Mesendoderm (in vitro differentiated cells): ENCODE results near the gene IL10.

Experiments
- DNase-seq: peaks from one replicate; pipeline ENCODE4 v3.0.0; 2013
- H2AK5ac ChIP-seq: 2 replicates; pipeline ENCODE4 v1.6.1; 2013; ENCODE audit warnings: low read length, inconsistent platforms
- H2BK120ac ChIP-seq: 2 replicates; pipeline ENCODE4 v1.6.1; 2013; ENCODE audit warnings: low read depth, mild to moderate bottlenecking, low read length, moderate library complexity, mixed read lengths
- H2BK15ac ChIP-seq: replicated peaks from 2 replicates; pipeline ENCODE4 v1.6.1; 2013; ENCODE audit warnings: low read depth, mild to moderate bottlenecking, moderate library complexity
- H2BK5ac ChIP-seq: 2 replicates; pipeline ENCODE4 v1.6.1; 2013; ENCODE audit warnings: low read length, inconsistent platforms
- H3K18ac ChIP-seq: 2 replicates; pipeline ENCODE4 v1.6.1; 2013; ENCODE audit warnings: mild to moderate bottlenecking, low read length, mixed read lengths
- H3K23ac ChIP-seq: one replicate; pipeline ENCODE4 v1.6.1; 2013; ENCODE audit warnings: low read length
- H3K27ac ChIP-seq: 2 replicates; pipeline ENCODE4 v1.5.1; 2013; ENCODE audit warnings: low read depth, mild to moderate bottlenecking, inconsistent platforms, low read length, moderate library complexity
- H3K27me3 ChIP-seq: 2 replicates; pipeline ENCODE4 v1.6.1; 2013; ENCODE audit warnings: low read length, control low read depth, mild to moderate bottlenecking, inconsistent platforms; ENCODE audit not compliant: insufficient read depth, poor library complexity
- H3K36me3 ChIP-seq: 2 replicates; pipeline ENCODE4 v1.6.1; 2013; ENCODE audit warnings: low read length, inconsistent platforms; ENCODE audit not compliant: control insufficient read depth, insufficient read depth
- H3K4ac ChIP-seq: one replicate; pipeline ENCODE4 v1.6.1; 2013; ENCODE audit warnings: low read depth, mild to moderate bottlenecking, low read length, moderate library complexity
- H3K4me1 ChIP-seq: 2 replicates; pipeline ENCODE4 v1.6.1; 2013; ENCODE audit warnings: low read depth, low read length, inconsistent platforms; ENCODE audit not compliant: control insufficient read depth
- H3K4me2 ChIP-seq: 2 replicates; pipeline ENCODE4 v1.6.1; 2013; ENCODE audit warnings: low read length
- H3K4me3 ChIP-seq: 2 replicates; pipeline ENCODE4 v1.5.1; 2013; ENCODE audit warnings: mild to moderate bottlenecking, low read length
- H3K56ac ChIP-seq: one replicate; pipeline ENCODE4 v1.6.1; 2013; ENCODE audit warnings: low read length
- H3K79me1 ChIP-seq: 2 replicates; pipeline ENCODE4 v1.6.1; 2013; ENCODE audit warnings: low read length, inconsistent platforms
- H3K79me2 ChIP-seq: 2 replicates; pipeline ENCODE4 v1.6.1; 2013; ENCODE audit warnings: mild to moderate bottlenecking, low read length; ENCODE audit not compliant: control insufficient read depth, insufficient read depth
- H3K9ac ChIP-seq: 2 replicates; pipeline ENCODE4 v1.6.1; 2013; ENCODE audit warnings: low read length, inconsistent platforms
- H4K5ac ChIP-seq: one replicate; pipeline ENCODE4 v1.6.1; 2013; ENCODE audit warnings: low read length
- H4K8ac ChIP-seq: one replicate; pipeline ENCODE4 v1.6.1; 2013; ENCODE audit warnings: low read depth, mild to moderate bottlenecking, control low read depth, low read length, moderate library complexity
- WGBS: extraction: QIAGEN DNeasy Blood & Tissue Kit; methylation state at CpG from one replicate; pipeline ENCODE4 v1.1.7; 2013; ENCODE audit warnings: low lambda C conversion rate, missing lambda C conversion rate; ENCODE audit not compliant: insufficient coverage; ENCODE audit errors: extremely low coverage; 5-methylcytosine and 5-hydroxymethylcytosine counted together

Gene IL10

GRCh38 chr1:206727981-206728696, 44.2 kb downstream of the IL10 start:
- Histone ChIP-seq H3K79me1 (peaks cover 18% of the 10 kb centered on the region), H4K8ac (no peak overlapping the region), H3K56ac (no peak overlapping the region), H3K23ac (no peak overlapping the region), H3K79me2 (peaks cover 8% of the 10 kb centered on the region), H3K27me3 (no peaks in the 10 kb centered on the region), H3K27ac (no peak overlapping the region), H3K18ac (no peak overlapping the region), H3K4me3 (no peak overlapping the region), H2BK5ac (no peak overlapping the region), H3K4me2 (no peak overlapping the region), H2BK120ac (no peak overlapping the region), H4K5ac (no peak overlapping the region), H3K36me3 (no peaks in the 10 kb centered on the region), H3K4ac (no peak overlapping the region), H2BK15ac (no peak overlapping the region), H3K9ac (no peak overlapping the region), H2AK5ac (no peak overlapping the region), H3K4me1 (peaks cover 11% of the 10 kb centered on the region)
- no CpG with 5 or more reads among the region's 8 CpGs for WGBS
- DNase-seq: no peak

GRCh38 chr1:206725109-206725963, 47.0 kb downstream of the IL10 start:
- Histone ChIP-seq H3K4me3 (no peak overlapping the region), H3K36me3 (no peaks in the 10 kb centered on the region), H3K79me2 (peaks cover 11% of the 10 kb centered on the region), H2BK15ac (no peak overlapping the region), H2AK5ac (no peak overlapping the region), H3K27ac (no peak overlapping the region), H3K27me3 (no peaks in the 10 kb centered on the region), H3K4me2 (no peak overlapping the region), H2BK120ac (no peak overlapping the region), H2BK5ac (no peak overlapping the region), H3K56ac (no peak overlapping the region), H3K4ac (no peak overlapping the region), H4K8ac (no peak overlapping the region), H3K9ac (no peak overlapping the region), H3K79me1 (peaks cover 27% of the 10 kb centered on the region), H3K18ac (no peak overlapping the region), H3K23ac (no peak overlapping the region), H3K4me1 (peaks cover 12% of the 10 kb centered on the region), H4K5ac (no peak overlapping the region)
- no CpG with 5 or more reads among the region's 9 CpGs for WGBS
- peak; percentile 77 for DNase-seq

- peaks cover 16% of the 10 kb centered on the region for H3K79me2 ChIP-seq
- no peak overlapping the region for H2BK15ac ChIP-seq
- H2AK5ac ChIP-seq: no peak overlapping the region
- H3K9ac ChIP-seq: no peak overlapping the region
- WGBS: no CpG with 5 or more reads among the region's 12 CpGs
- peak overlapping the region; percentile 10 for H3K27ac ChIP-seq
- peaks cover 12% of the 10 kb centered on the region for H3K4me1 ChIP-seq
- no peaks in the 10 kb centered on the region for H3K27me3 ChIP-seq
- H3K79me1 ChIP-seq: peaks cover 31% of the 10 kb centered on the region
- no peak overlapping the region for H4K5ac ChIP-seq
- no peak overlapping the region for H4K8ac ChIP-seq
- no peak overlapping the region for H2BK5ac ChIP-seq
- peak; percentile 81 for DNase-seq
- H2BK120ac ChIP-seq: no peak overlapping the region
- H3K4me3 ChIP-seq: no peak overlapping the region
- H3K4me2 ChIP-seq: no peak overlapping the region
- no peak overlapping the region for H3K18ac ChIP-seq
- no peaks in the 10 kb centered on the region for H3K36me3 ChIP-seq
- H3K56ac ChIP-seq: peak overlapping the region; percentile 17
- peak overlapping the region; percentile 53 for H3K23ac ChIP-seq
- H3K4ac ChIP-seq: no peak overlapping the region
Measured at GRCh38 chr1:206723805-206724472, 48.4 kb downstream of the IL10 start.

GRCh38 chr1:206723462-206723804, 48.9 kb downstream of the IL10 start:
- Histone ChIP-seq H3K18ac (no peak overlapping the region), H3K27me3 (no peaks in the 10 kb centered on the region), H2BK15ac (no peak overlapping the region), H3K4me1 (peaks cover 12% of the 10 kb centered on the region), H2AK5ac (no peak overlapping the region), H3K79me2 (peaks cover 16% of the 10 kb centered on the region), H3K4me2 (no peak overlapping the region), H2BK5ac (no peak overlapping the region), H3K4me3 (no peak overlapping the region), H4K8ac (no peak overlapping the region), H3K23ac (no peak overlapping the region), H3K9ac (no peak overlapping the region), H4K5ac (no peak overlapping the region), H3K56ac (no peak overlapping the region), H3K27ac (no peak overlapping the region), H3K79me1 (peaks cover 28% of the 10 kb centered on the region), H2BK120ac (no peak overlapping the region), H3K36me3 (no peaks in the 10 kb centered on the region), H3K4ac (no peak overlapping the region)
- no CpG with 5 or more reads among the region's 4 CpGs for WGBS
- DNase-seq: no peak

DNA sequence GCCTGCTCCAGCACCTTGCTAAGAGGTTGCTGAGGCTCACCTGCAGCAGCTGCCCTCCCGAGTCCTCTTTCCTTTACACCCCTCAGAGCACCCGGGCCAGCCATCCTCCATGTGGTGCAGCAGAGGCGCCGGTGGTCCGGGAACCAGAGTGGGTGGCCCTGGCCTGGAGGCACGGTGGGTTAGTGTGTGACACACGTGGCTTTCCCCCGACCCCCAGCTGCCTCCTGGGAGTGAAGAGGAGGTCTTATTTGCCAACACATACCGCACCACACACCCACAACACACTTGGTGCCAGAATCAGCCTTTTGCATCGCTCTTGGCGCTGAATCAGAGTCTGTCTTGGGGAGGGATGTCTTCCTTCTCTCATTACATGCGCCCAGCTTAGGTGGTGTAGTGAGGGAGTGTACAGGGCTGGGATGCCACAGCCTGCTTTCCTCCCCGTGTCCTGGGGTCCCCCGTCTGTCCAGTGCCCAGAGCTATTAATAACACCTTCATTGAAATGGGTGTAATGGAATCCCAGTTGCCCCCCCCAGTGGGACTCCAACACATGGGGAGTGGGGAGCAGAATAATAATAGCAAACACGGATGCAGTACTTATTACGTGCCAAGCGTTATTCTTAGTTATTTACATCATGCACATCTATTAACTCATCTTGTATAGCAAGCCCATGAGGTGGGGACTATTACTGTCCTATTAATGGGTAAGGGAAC, 49.4 kb downstream of the IL10 start:
- Histone ChIP-seq H3K27ac (no peak overlapping the region), H3K36me3 (no peaks in the 10 kb centered on the region), H3K4me3 (no peak overlapping the region), H3K23ac (no peak overlapping the region), H3K4ac (no peak overlapping the region), H2BK120ac (no peak overlapping the region), H2BK5ac (no peak overlapping the region), H2AK5ac (no peak overlapping the region), H4K5ac (no peak overlapping the region), H2BK15ac (no peak overlapping the region), H4K8ac (no peak overlapping the region), H3K56ac (peak overlapping the region; percentile 9), H3K4me1 (peaks cover 12% of the 10 kb centered on the region), H3K18ac (no peak overlapping the region), H3K4me2 (no peak overlapping the region), H3K27me3 (no peaks in the 10 kb centered on the region), H3K79me2 (peaks cover 15% of the 10 kb centered on the region), H3K79me1 (peaks cover 27% of the 10 kb centered on the region), H3K9ac (no peak overlapping the region)
- DNase-seq: no peak
- no CpG with 5 or more reads among the region's 17 CpGs for WGBS
